Stimulated activated CD8-positive, alpha-beta memory T cell treated with anti-CD3 and anti-CD28 coated beads, Interleukin-15, amount 100 ng/mL, for 48 hours (primary cell): ENCODE results near the gene CRTAP.
"Not testable (repeated sequence)": the region's sequence is repeated elsewhere in the genome, so short reads cannot be mapped to it uniquely, and the experiment has no call there.

ENCODE experiments used
- DNase-seq, 2 donors: peaks; one replicate each; pipeline ENCODE4 v3.0.0-alpha.2; 2020; ENCODE audit warnings: low read depth in 2 of 2

CRTAP gene

DNA sequence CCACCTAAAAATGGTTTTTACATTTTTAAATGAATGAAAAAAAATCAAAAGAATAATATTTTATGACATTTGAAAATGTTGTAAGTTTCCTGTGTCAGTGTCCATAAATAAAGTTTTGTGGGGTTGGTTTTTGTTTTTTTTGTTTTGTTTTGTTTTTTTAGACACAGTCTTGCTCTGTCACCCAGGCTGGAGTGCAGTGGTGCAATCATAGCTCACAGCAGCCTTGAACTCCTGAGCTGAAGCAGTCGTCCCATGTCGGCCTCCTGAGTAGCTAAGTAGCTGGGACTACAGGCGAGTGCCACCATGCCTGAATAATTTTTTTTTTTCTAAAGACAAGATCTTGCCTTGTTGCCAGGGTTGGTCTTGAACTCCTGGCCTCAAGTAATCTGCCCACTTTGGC is 14.1 kb upstream of the CRTAP start:
- no peak for DNase-seq

DNA sequence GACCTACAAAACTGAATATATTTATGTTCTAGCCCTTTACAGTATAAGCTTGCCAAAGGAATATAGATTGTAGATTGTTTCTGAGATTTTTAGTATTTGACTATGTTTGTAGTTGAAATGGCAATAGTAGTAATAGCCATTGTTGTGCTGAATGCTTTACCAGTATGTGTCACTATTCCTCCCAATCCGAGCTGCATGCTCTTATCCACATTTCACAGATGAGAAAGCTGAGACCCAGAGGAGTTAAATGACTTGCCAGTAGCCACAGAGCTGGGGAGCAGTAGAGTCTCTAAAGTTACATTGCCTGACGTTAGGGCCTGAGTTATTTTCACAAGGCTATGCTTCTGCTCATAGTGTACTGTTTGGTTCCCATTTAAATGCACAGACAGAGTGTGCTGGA is 13.6 kb upstream of the CRTAP start:
- DNase-seq, result no peak

DNA sequence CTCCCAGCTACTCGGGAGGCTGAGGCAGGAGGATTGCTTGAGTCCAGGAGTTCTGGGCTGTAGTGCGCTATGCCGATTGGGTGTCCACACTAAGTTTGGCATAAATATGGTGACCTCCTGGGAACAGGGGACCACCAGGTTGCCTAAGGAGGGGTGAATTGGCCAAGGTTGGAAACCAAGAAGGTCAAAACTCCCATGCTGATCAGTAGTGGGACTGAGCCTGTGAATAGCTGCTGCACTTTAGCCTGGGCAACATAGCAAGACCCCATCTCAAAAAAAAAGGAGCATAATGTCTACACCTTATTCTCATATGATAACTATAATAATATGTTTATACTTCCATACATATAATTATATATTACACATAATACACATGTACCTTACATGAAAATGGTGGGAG is 10.8 kb upstream of the CRTAP start:
- DNase-seq, result no peak

DNA sequence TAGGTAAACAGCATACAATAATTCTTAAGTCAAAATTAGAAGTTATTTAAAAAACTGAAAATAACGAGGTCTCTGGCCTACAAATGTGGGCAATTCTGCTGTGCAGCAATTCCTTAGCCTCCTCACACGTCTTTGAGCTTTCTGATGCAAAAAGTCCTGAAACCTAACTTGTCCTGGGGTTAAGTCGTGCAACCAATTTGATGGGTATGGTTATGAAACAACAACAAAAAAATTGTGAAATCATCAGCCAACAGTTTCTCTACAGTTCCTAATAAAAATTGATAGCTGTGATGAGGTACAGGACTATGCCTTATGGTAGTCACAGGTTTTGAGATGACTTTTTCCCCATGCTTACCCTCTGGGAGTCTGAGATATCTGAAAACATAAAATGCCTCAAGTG is 10.3 kb upstream of the CRTAP start:
- no peak for DNase-seq

DNA sequence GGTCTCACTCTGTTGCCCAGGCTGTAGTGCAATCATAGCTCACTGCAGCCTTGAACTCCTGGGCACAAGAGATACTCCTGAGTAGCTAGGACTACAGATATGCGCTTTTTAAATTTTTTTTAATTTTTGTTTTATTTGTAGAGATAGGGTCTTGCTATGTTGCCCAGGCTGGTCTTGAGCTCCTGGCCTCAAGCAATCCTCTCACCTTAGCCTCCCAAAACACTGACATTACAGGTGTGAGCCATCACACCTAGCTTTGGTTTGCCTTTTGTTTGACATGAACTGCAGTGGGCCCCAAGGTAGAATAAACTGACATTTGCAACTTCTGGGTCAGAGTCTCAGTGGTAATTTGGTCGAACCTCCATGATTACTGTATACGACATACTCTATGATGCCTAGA is 9.0 kb upstream of the CRTAP start:
- DNase-seq, result no peak

DNA sequence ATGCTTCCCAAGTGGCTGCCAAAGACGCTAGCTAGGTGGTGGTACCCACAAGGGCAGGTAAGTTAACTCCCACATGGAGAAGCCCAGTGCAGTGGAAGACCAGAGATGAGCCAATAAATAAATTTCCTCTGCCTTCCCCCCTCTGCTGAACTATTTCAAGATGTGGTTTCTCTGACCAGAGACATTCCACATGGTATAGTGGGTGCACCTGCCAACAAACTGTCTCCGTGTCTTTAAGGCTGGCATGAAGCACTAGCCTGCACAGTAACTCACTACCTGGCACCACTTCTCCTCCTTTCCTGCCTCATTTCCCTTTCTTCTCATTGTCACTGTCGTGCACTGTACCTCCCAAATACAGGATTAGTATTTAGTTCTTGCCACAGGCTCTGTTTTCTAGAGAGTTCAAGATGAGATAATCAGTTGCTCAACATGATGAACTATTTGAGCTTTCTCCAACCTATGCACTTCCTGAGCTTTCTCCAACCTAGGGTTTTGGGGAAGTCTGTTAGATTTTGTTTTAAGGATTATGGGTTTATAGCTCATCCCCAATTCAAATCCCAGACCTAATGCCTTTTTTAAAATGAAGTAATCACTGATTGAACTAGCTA is 8.4 kb upstream of the CRTAP start:
- no peak for DNase-seq

DNA sequence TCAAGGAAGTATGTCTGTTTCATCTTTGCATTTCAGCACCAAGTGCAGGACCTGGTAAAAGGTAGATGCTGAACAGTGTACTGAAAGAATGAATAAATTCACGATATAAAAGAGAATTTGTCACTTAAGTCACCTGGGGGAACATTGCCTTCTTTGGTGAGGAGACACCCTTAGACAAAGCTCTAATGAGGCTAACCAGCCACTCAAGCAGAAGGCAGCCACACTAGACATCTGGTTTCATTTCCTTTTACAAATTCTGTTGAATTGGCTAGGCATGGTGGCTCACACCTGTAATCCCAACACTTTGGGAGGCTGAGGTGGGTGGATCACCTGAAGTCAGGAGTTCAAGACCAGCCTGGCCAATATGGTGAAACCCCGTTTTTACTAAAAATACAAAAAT is 7.0 kb upstream of the CRTAP start:
- not testable (repeated sequence) for DNase-seq

DNA sequence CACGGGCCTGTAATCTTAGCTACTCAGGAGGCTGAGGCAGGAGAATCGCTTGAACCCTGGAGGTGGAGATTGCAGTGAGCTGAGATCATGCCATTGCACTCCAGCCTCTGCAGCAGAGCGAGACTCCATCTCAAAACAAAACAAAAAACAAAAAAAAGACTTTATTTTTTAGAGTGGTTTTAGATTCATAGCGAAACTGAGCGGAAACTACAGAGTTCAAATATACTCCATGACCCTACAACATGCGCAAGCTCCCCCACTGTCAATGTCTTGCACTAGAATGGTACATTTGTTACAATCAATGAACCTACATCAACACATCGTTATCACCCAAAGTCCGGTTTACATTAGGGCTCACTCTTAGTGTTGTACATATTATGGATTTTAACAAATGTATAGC is 2.2 kb upstream of the CRTAP start:
- no peak for DNase-seq

DNA sequence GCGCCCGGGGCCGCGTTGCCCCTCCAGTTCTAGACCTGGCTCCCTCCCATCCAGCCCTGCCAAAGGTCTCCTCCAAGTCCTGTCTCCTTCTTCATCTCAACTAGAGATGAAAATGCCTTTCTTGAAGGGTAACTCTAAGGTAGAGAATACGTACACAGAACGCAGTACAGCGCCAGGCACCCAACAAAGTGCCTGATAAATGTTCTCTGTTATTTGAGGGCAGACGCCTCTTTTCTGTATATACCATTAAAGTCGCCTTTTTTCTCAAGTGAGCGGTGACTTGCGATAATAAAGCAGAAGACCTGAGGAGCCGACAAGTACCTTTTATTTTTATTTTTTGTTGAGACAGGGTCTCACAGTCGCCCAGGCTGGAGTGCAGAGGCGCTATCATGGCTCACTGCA is 809 bp downstream of the CRTAP start:
- DNase-seq, result no peak

DNA sequence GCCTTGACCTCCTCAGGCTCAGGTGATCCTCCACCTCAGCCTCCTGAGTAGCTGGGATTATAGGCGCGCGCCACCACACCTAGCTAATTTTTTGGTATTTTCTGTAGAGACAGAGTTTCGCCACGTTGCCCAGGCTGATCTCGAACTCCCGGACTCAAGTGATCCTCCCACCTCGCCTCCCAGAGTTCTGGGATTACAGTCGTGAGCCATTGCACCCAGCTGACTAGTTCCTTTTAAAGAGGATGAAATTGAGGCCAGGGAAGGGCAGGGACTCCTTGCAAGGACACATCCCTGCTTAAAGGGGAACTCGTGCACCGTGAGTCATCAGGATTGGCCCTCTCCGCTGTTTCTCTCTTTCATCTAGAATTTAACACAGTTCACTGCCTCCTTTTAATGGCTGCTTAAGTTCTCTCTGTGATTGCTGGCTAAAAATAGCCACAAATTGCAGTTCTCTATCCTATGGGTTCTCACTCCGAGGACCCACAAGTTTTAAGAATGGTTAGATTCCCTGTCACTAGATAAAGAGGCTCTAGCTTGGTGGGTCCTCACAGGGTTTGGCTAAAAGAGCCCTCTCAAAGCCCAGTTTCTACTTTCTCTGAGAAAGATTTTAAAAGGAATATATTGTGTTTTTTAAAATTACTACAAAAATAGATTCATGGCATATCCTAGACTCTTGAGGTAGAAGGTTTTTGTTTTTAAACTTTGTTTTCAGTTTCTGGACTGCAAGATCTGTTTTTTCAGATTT is 1.4 kb downstream of the CRTAP start:
- DNase-seq, result no peak

DNA sequence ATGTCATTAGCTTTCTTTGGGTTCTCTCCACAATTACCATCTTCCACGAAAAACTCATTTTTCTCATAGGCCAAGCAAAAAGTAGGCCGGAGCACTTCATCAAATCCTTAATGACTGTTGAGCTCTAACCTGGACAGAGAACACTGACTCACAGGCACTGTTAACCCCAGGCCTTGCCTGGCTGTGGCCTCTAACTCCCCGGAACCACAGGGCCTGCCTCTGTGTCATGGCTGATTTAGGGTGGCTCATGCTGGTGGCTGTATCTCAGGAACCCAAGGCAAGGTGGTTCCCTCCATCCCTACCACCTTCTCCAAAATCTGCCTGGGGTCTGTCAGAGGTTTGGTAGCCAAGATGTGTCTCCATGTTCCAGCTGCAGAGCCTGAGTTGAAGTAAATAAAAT is 3.6 kb downstream of the CRTAP start:
- DNase-seq, result no peak

DNA sequence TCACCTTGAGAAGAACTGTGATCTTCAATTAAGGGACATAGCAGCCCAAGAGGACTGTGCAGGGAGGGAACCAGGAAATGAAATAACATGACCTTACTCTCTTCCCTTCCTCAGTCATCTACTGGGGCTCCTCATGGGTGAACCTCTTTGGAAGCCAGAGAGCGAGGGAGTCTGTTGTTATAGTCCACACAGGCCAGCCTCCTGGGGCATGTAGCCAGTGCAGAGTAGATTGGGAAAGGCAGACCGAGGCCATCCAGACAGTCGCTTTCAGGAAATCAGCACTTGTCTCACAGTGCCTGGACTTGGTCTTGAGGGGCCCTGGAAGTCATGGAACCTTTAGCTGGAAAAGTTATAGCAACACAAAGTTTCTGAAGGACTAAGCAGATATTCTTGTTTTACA is 6.1 kb downstream of the CRTAP start:
- no peak for DNase-seq

DNA sequence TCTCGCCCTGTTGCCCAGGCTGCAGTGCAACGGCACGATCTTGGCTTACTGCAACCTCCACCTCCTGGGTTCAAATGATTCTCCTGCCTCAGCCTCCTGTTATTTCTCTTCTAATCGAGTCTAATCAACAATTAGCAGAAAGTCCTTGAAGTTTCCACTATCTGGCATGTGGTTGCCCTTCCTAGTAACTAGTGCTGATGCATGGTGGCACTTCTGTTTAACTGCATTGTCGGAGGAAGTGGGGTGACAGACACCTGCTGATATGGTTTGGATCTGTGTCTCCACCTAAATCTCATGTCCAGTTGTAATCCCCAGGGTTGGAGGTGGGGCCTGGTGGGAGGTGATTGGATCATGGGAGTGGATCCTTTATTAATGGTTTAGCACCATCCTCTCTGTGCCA is 9.2 kb downstream of the CRTAP start:
- no peak for DNase-seq

DNA sequence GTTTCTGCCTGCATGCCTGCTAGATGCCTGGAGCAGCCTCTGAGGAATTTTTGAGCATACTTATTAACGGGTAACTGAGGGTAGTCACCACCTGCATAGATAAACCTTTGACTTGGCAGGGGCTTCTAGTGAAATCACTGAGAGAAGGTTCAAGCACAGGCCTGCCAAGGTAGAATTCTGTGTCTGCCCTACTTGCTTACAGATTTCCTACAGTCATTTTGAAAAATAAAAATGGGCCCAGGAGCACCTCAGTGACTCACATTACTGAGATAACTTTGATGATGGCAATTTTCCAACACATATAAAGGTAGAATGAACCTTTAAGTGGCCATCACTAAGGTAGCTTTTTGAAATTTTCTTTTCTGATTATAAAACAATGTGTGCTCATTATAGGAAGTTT is 10.8 kb downstream of the CRTAP start:
- DNase-seq, result no peak

DNA sequence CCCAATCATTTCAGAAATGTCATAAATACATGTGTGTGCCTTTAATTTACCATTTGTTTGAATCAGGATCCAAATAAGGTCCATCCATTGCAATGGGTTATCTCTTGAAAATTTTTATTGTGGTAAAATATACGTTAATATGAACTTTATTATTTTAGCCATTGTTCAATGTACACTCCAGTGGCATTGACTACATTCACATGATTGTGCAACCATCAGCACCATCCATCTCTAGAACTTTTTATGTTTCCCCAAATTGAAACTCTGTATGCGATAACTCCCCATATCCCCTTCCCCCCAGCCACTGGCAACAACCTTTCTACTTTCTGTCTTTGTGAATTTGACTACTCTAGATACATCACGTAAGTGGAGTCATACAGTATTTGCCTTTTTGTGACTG is 12.0 kb downstream of the CRTAP start:
- no peak for DNase-seq

DNA sequence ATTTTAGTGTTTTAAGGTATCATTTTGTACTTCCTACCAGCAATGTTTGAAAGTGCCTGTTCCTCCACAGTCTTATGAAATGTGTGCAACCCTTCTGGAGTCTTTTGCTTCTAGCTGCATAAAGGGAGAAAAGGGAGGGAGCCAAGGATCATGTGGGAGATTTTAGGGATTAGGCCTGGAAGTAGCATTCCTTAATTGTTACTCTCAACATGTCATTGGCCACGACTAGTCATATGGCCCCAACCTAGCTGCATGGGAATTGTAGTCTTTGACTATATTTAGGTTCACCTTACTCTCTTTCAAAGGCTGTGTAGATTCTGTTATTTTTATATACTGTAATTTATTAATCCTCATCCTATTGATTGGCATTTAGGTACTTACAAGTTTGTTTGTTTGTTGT is 14.9 kb downstream of the CRTAP start:
- no peak for DNase-seq

DNA sequence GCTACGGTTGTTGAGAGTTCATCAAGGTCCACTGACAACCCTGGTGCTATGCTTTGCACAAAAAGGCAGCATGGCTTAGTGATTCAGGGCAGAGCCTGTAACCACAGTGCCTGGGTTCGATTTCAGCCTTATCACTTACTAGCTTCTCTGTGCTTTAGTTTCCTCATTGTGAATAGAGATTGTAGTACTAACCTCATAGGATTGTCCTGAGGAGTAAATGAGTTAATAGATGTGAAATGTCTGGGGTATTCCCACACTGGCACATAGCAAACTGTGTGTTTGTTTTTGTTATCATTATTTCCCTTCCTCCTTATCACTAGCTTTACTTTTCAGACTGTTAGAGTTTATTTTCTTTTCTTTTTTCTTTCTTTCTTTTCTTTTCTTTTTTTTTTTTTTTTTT is 16.3 kb downstream of the CRTAP start:
- no peak for DNase-seq

DNA sequence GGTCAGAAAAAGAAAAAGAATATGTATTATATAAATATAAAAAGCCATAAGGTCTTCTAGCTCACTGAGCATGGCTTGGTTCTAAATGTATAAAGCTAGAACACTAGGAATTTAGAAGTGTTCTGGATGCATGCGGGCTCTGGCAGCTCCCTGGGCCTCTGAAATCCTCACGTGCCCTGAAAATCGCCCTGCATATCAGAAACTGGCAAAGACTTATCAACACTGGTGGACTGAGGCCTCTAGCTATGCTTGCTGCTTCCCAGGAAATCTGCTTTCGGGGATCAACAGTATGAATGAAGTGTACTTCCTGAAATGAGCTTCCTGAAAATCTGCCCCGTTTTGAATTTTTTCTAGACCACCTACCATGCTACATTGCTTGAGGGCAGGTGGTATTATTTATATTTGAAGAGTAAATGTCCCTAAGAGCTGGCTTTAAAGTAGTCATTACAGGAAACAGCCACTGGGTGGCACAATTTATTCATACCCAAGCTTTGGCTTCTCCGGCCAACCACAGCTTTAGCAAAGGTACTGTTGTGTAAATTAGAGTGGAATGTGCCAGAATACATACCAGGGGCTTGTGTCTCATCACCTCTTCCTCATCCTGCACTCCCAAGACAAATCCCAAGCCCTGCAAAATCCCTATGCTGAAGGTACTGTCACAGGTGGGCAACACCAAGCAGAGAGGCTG is 17.7 kb downstream of the CRTAP start:
- no peak for DNase-seq

DNA sequence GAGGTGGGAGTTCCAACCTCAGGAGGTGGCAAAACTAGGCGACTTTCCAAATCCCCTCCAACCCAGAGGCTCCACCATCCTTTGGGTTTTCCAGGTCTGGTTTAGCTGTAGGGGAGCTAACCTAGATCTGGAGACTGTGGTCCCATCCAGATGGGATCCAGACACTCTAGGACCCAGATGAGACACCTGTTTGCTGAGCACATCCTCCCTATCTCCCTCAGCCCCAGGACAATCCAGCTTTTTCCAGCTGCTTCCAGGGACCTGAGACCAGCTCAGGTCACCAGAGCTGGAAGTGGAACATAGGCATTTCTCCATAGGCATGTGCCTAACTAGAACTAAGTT is 18.2 kb downstream of the CRTAP start:
- no peak for DNase-seq

DNA sequence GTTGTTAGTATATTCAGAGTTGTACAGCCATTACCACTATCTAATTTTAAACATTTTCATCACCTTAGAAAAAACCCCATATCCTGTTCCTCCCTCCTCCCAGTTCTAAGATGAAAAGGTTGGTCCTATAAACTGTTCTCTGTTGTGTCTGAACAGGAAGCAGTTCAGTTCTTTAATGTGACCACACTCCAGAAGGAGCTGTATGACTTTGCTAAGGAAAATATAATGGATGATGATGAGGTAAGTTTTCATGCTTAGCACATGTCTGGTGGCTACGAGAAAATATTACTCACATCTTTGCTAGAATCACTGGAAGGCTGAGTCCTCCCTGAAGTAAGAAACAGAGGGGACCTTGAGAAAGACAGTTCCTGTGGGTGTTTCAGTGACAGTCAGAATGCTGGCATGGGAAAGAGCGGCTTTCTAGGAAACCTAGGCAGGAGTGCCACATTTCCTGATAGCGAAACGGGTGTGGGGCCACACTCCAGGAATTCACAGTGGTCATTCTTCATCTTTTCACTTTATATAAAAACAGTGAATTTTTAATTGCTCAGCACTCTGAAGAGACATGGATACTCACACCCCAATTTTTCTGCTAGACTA is 20.3 kb downstream of the CRTAP start:
- no peak for DNase-seq

DNA sequence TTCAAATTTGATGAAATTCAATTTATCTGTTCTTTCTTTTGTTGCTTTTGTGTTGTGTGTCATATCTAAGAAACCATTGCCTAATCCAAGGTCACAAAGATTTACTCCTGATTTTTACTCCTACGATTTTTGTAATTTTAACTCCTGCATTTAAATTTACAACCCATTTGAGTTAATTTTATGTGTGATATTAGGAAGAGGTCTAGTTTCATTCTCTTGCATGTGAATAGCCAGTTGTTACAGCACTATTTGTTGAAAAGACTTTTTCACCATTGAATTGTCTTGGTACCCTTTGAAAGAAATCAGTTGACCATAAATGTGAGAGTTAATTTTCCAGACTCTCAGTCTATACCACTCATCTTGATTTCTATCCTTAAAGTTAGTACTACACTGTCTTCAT is 23.9 kb downstream of the CRTAP start:
- DNase-seq, result no peak

DNA sequence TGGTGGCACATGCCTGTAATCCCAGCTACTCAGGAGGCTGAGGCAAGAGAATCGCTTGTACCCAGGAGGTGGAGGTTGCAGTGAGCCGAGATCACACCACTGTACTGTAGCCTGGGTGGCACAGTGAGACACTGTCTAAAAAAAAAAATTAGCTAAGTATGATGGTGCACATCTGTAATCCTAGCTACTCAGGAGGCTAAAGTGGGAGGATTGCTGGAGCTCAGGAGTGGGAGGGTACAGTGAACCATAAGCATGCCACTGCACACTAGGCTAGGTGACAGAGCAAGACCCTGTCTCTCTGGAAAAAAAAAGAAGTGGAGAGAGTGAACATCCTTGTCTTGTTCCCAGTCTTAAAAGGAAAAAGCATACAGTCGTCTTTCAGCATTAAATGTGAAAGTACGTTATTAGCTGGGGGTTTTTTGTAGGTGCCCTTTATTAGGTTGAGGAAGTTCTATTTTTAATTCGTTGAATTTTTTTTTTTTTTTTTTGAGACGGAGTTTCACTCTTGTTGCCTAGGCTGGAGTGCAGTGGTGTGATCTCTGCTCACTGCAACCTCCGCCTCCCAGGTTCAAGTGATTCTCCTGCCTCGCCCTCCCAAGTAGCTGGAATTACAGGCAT is 25.3 kb downstream of the CRTAP start:
- DNase-seq, result not testable (repeated sequence)

DNA sequence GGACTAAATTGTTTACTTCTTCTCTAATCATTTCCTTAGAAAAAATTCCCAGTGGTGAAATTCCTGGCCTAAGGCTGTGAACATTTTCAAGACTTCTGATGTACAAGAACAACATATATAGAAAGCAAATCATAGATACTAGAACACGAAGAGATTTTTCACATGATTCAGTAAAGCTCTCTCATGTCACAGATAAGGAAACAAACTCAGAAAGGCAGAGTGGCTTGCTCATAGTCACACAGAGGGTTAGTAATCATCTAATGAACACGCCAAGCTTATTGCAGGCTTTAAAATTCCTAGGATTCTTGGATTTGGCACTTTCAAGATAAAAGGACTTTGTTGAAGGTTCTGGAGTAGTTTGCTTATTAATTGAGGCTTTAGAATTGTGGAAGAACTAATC is 26.2 kb downstream of the CRTAP start:
- DNase-seq, result no peak
